GM12892 (cell line): Measurements from ENCODE around the gene PIAS1.

Experiments
- POLR2A ChIP-seq: IDR thresholded peaks from 2 replicates; pipeline ENCODE4 v1.6.1; 2011; ENCODE audit warnings: low read depth, low read length, control low read depth
- POLR2AphosphoS5 ChIP-seq: IDR thresholded peaks from 2 replicates; pipeline ENCODE4 v1.6.1; 2011; ENCODE audit warnings: low read depth, low read length, control low read depth
- TAF1 ChIP-seq: IDR thresholded peaks from 2 replicates; pipeline ENCODE4 v1.6.1; 2011; ENCODE audit warnings: low read depth, mild to moderate bottlenecking, control low read depth, low read length, borderline replicate concordance

- no peak for TF ChIP-seq POLR2AphosphoS5
- TF ChIP-seq POLR2A: no peak
- TF ChIP-seq TAF1: no peak
These were observed 29.3 kb downstream of the PIAS1 start for GRCh38 chr15:68083463-68083862.
